ENCODE measurements around the gene TOGARAM1.

TOGARAM1 gene

GRCh38 chr14:45070215-45070614, 108.2 kb downstream of the TOGARAM1 start:
- POLR2A ChIA-PET = no interaction called here
- no peaks in the 10 kb centered on the region for H3K4me1 ChIP-seq (ENCODE audit: control insufficient read depth, insufficient read depth, low read length)
- CTCF ChIA-PET = no interaction called here
- TF ChIP-seq ZNF449 (tag by site-specific recombination; IDR thresholded peaks at IDR 0.05) (no peak), SP7 (tag by site-specific recombination; IDR thresholded peaks at IDR 0.05) (no peak), ZNF404 (tag by site-specific recombination; IDR thresholded peaks at IDR 0.05) (no peak), ZNF223 (tag by site-specific recombination; IDR thresholded peaks at IDR 0.05) (no peak), ZNF585B (tag by site-specific recombination; IDR thresholded peaks at IDR 0.05) (no peak), ZNF341 (tag by site-specific recombination; IDR thresholded peaks at IDR 0.05; ENCODE audit: low read depth) (no peak), HOXD13 (CRISPR knock-in tag; IDR thresholded peaks at IDR 0.05; ENCODE audit: borderline replicate concordance) (no peak), ZNF48 (tag by site-specific recombination; IDR thresholded peaks at IDR 0.05) (no peak)
- TF ChIP-seq, protein P1, sequence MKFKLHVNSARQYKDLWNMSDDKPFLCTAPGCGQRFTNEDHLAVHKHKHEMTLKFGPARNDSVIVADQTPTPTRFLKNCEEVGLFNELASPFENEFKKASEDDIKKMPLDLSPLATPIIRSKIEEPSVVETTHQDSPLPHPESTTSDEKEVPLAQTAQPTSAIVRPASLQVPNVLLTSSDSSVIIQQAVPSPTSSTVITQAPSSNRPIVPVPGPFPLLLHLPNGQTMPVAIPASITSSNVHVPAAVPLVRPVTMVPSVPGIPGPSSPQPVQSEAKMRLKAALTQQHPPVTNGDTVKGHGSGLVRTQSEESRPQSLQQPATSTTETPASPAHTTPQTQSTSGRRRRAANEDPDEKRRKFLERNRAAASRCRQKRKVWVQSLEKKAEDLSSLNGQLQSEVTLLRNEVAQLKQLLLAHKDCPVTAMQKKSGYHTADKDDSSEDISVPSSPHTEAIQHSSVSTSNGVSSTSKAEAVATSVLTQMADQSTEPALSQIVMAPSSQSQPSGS (tag by site-specific recombination; IDR thresholded peaks at IDR 0.05; ENCODE audit: low read depth) = no peak
- no peaks in the 10 kb centered on the region for H3K9me3 ChIP-seq (ENCODE audit: control insufficient read depth, insufficient read depth, low read depth, low read length)
- H3K36me3 ChIP-seq (ENCODE audit: control insufficient read depth in 2 of 2, insufficient read depth in 1 of 2, low read length in 2 of 2) = peaks cover 4 to 10% of the 10 kb centered on the region in 2 experiments
- no peak overlapping the region for H3K27ac ChIP-seq (ENCODE audit: extremely low read depth, low read depth, low read length)
- no peak overlapping the region for H3K4me3 ChIP-seq (ENCODE audit: low read depth, low read length)

DNA sequence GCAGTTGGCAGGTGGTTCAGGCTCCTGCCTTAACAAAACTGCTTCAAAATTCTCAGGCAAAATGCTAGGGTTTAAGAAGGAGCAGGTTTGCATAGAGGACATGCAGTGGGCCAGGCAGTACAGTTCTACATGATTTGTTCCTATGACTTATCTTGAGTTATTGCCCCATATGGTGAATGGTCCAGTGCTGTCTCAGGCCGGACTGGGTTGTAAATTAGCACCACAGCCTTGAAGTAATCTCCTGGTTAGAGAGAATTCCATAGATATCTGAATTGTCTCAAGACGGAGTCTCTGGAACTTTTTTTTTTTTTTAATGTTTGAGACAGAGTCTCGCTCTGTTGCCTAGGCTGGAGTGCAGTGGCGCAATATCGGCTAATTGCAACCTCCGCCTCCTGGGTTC, 110.1 kb downstream of the TOGARAM1 start:
- POLR2A ChIA-PET = no interaction called here
- no peaks in the 10 kb centered on the region for H3K9me3 ChIP-seq (ENCODE audit: control insufficient read depth, insufficient read depth, low read depth, low read length)
- CTCF ChIA-PET = interaction anchor here (0.7 kb wide), 1 partner anchor 461 kb away, joined by 3 read pairs; no protein-coding TSS in a partner anchor
- H3K27ac ChIP-seq (ENCODE audit: extremely low read depth, low read depth, low read length) = no peak overlapping the region
- peaks cover 4 to 10% of the 10 kb centered on the region in 2 experiments for H3K36me3 ChIP-seq (ENCODE audit: control insufficient read depth in 2 of 2, insufficient read depth in 1 of 2, low read length in 2 of 2)
- H3K4me1 ChIP-seq (ENCODE audit: control insufficient read depth, insufficient read depth, low read length) = no peaks in the 10 kb centered on the region
- no peak overlapping the region for H3K4me3 ChIP-seq (ENCODE audit: low read depth, low read length)
- TF ChIP-seq PRDM1 (tag by site-specific recombination; IDR thresholded peaks at IDR 0.05) = no peak
- no peak for TF ChIP-seq KLF7 (tag by site-specific recombination; IDR thresholded peaks at IDR 0.05; ENCODE audit: borderline replicate concordance)
- no peak for TF ChIP-seq ZNF596 (tag by site-specific recombination; IDR thresholded peaks at IDR 0.05)
- no peak for TF ChIP-seq ZNF274 (IDR thresholded peaks at IDR 0.05; ENCODE audit: low read length)
- TF ChIP-seq ZNF274 (tag by site-specific recombination; IDR thresholded peaks at IDR 0.05; ENCODE audit: borderline replicate concordance) = no peak
- TF ChIP-seq ZBTB1 (tag by site-specific recombination; IDR thresholded peaks at IDR 0.05) = no peak
- no peak for TF ChIP-seq ZBTB49 (tag by site-specific recombination; IDR thresholded peaks at IDR 0.05; ENCODE audit: low read depth)
- TF ChIP-seq ZXDB (tag by site-specific recombination; IDR thresholded peaks at IDR 0.05) = no peak
- TF ChIP-seq RBAK (tag by site-specific recombination; IDR thresholded peaks at IDR 0.05) = no peak
- no peak for TF ChIP-seq OVOL3 (tag by site-specific recombination; IDR thresholded peaks at IDR 0.05)
- no peak for TF ChIP-seq ZNF366 (tag by site-specific recombination; conservative IDR thresholded peaks at IDR 0.05)
- TF ChIP-seq KLF17 (tag by site-specific recombination; IDR thresholded peaks at IDR 0.05) = no peak
- no peak for TF ChIP-seq ZNF146 (tag by site-specific recombination; IDR thresholded peaks at IDR 0.05)
- TF ChIP-seq ZNF555 (tag by site-specific recombination; conservative IDR thresholded peaks at IDR 0.05) = no peak
- no peak for TF ChIP-seq ZNF221 (tag by site-specific recombination; IDR thresholded peaks at IDR 0.05; ENCODE audit: borderline replicate concordance)
- TF ChIP-seq YY2 (tag by site-specific recombination; IDR thresholded peaks at IDR 0.05) = no peak
